ENCODE measurements around the gene TBC1D2B. TPM values are rescaled to one million over a fixed set of nuclear protein-coding genes. Genes with fewer than 3 reads are reported as not detected.
A peak's percentile ranks its signal among the peaks of the same experiment; 100 is the strongest.

TBC1D2B gene
- polyA plus RNA-seq (2013), result 16.7 and 16.9 TPM in 2 replicates

DNA sequence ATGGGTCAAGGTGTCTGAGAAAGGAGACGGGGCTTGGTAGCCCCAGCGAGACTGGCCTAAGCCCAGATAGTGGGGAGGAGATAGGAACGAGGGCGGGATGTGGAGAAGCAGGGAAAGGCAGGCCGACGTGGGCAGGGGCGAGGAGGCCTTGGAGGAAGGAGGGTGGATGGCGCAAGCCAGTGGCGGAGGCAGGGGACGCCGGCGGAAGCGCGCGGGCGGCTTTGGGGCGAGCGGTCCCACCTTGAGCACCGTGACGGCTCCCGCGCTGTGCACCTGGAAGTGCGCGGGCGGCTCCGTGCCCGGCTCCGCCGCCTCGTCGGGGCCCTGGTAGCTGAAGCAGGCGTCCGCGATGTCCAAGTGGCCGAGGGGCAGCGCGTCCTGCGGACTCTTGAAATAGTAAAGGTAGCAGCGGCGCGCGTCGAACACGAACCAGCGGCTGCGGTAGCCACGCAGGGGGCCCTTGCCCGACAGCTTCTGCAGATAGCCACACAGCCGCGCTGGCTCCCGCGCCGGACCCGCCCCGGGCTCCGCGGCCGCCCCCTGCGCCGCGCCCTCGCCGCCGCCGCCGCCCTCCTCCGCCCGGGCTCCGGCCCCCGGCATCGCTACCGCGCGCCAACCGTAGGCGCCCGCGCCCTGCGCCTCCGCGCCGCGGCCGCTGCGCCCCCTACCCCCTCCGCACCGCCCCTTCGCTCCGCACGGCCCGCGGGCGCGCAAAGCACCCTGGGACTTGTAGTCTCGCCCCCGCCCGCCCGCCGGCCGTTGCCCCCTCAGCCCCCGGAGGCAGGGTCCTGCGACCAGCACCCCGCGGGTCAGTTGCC lies at the start of gene TBC1D2B:
Gene TBC1D2B (minus strand): TSS at position 659 of the 818 bp plus-strand sequence. CDS start 59 bp downstream, at position 600.
- peaks cover 7% of the 10 kb centered on the region for H3K79me2 ChIP-seq (ENCODE audit: control insufficient read depth, insufficient read depth, low read length, poor library complexity)
- H4K12ac ChIP-seq (ENCODE audit: low read depth, low read length), result peak within 1 kb of the TSS; percentile 89
- no peaks in the 10 kb centered on the region for H3K9me3 ChIP-seq (ENCODE audit: insufficient read depth, low read depth, low read length)

GRCh38 chr15:78125267-78125666 lies 47.8 kb upstream of the TBC1D2B start:
- no peak overlapping the region for H4K8ac ChIP-seq (ENCODE audit: low read depth, low read length)
- no peak overlapping the region for H3K4me3 ChIP-seq (ENCODE audit: low read depth, low read length)
- H2BK120ac ChIP-seq (ENCODE audit: insufficient read depth, low read length, poor library complexity), result no peak overlapping the region
- H3K14ac ChIP-seq (ENCODE audit: low read length), result no peak overlapping the region
- no peak overlapping the region for H2AK5ac ChIP-seq (ENCODE audit: low read length)
- H2BK5ac ChIP-seq (ENCODE audit: low read depth, low read length, poor library complexity), result no peak overlapping the region
- no peak overlapping the region for H3K27ac ChIP-seq (ENCODE audit: low read depth, low read length)
- DNase-seq, result no peak
- no peak overlapping the region for H3K4ac ChIP-seq (ENCODE audit: low read depth, low read length)
- no peaks in the 10 kb centered on the region for H3K27me3 ChIP-seq (ENCODE audit: insufficient read depth, low read length)
- no peak overlapping the region for H4K91ac ChIP-seq (ENCODE audit: low read depth, low read length)
- H3K23ac ChIP-seq (ENCODE audit: low read length), result no peak overlapping the region
- no peak overlapping the region for H2AFZ ChIP-seq (ENCODE audit: insufficient read depth, low read length, poor library complexity)
- H3K18ac ChIP-seq (ENCODE audit: low read length), result no peak overlapping the region
- no CpG with 5 or more reads among the region's 3 CpGs for WGBS (ENCODE audit: extremely low coverage, insufficient coverage, insufficient read length)
- H3K9ac ChIP-seq (ENCODE audit: low read length), result no peak overlapping the region
- no peaks in the 10 kb centered on the region for H3K79me2 ChIP-seq (ENCODE audit: control insufficient read depth, insufficient read depth, low read length, poor library complexity)
- H2BK12ac ChIP-seq (ENCODE audit: low read length), result no peak overlapping the region
- H3K4me1 ChIP-seq (ENCODE audit: control insufficient read depth in 1 of 2, insufficient read depth in 2 of 2, low read length in 2 of 2), result peaks cover 0 to 4% of the 10 kb centered on the region in 2 experiments
- no peak overlapping the region for H3K4me2 ChIP-seq (ENCODE audit: low read length)
- H4K12ac ChIP-seq (ENCODE audit: low read depth, low read length), result no peak overlapping the region
- no peaks in the 10 kb centered on the region for H3K79me1 ChIP-seq (ENCODE audit: low read length)
- H3K9me3 ChIP-seq (ENCODE audit: insufficient read depth, low read depth, low read length), result peaks cover 2% of the 10 kb centered on the region
- H3K36me3 ChIP-seq (ENCODE audit: control insufficient read depth in 1 of 2, insufficient read depth in 2 of 2, low read length in 2 of 2), result peaks cover 0 to 2% of the 10 kb centered on the region in 2 experiments

More for the DNA sequence above, at the start of gene TBC1D2B:
- H2BK12ac ChIP-seq (ENCODE audit: low read length), result peak within 1 kb of the TSS; percentile 56
- peaks cover 8 to 17% of the 10 kb centered on the region in 2 experiments for H3K4me1 ChIP-seq (ENCODE audit: control insufficient read depth in 1 of 2, insufficient read depth in 2 of 2, low read length in 2 of 2)
- peak within 1 kb of the TSS; percentile 85 for H4K8ac ChIP-seq (ENCODE audit: low read depth, low read length)
- peak within 1 kb of the TSS; percentile 79 for H3K4me2 ChIP-seq (ENCODE audit: low read length)
- peak within 1 kb of the TSS; percentile 56 for H2BK5ac ChIP-seq (ENCODE audit: low read depth, low read length, poor library complexity)
- H3K27me3 ChIP-seq (ENCODE audit: insufficient read depth, low read length), result no peaks in the 10 kb centered on the region
- DNase-seq, result peak in 1 of 2 donors; percentile 57
- H2AFZ ChIP-seq (ENCODE audit: insufficient read depth, low read length, poor library complexity), result peak within 1 kb of the TSS; percentile 97
- H2BK120ac ChIP-seq (ENCODE audit: insufficient read depth, low read length, poor library complexity), result peak within 1 kb of the TSS; percentile 44
- H3K4ac ChIP-seq (ENCODE audit: low read depth, low read length), result peak within 1 kb of the TSS; percentile 65
- no peaks in the 10 kb centered on the region for H3K36me3 ChIP-seq (ENCODE audit: control insufficient read depth in 1 of 2, insufficient read depth in 2 of 2, low read length in 2 of 2)
- peak within 1 kb of the TSS; percentile 74 for H3K14ac ChIP-seq (ENCODE audit: low read length)
- peaks cover 13% of the 10 kb centered on the region for H3K79me1 ChIP-seq (ENCODE audit: low read length)
- peak within 1 kb of the TSS; percentile 15 for H3K27ac ChIP-seq (ENCODE audit: low read depth, low read length)
- WGBS (ENCODE audit: extremely low coverage, insufficient coverage, insufficient read length), result no CpG with 5 or more reads among the region's 104 CpGs
- H3K18ac ChIP-seq (ENCODE audit: low read length), result peak within 1 kb of the TSS; percentile 94
- H3K23ac ChIP-seq (ENCODE audit: low read length), result no peak within 1 kb of the TSS
- peak within 1 kb of the TSS; percentile 74 for H4K91ac ChIP-seq (ENCODE audit: low read depth, low read length)
- peak within 1 kb of the TSS; percentile 89 for H2AK5ac ChIP-seq (ENCODE audit: low read length)
- H3K9ac ChIP-seq (ENCODE audit: low read length), result peak within 1 kb of the TSS; percentile 16
- H3K4me3 ChIP-seq (ENCODE audit: low read depth, low read length), result peak within 1 kb of the TSS; percentile 73

DNA sequence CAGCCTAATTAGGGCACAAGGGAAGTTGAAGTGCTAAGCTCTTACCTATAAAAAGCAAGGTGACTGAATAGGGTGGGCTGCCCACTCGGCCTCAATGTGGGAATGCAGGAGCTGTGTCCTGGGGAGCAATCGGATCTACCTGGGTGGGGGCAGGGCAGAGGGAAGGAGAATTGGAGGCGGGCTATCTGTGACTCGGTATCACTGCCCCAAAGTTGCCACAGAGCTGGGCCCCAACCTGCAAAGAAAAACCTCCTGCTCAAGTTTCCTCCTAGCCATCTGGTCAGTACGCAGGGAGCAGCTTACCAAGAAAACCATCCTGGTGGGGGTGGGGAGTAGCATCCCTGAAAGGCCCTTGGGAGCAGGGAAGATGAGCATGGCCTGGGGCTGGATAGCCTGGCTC lies 43.0 kb upstream of the TBC1D2B start:
- Histone ChIP-seq H4K12ac (ENCODE audit: low read depth, low read length) (no peak overlapping the region), H3K9ac (ENCODE audit: low read length) (no peak overlapping the region), H3K27me3 (ENCODE audit: insufficient read depth, low read length) (no peaks in the 10 kb centered on the region), H3K36me3 (ENCODE audit: control insufficient read depth in 1 of 2, insufficient read depth in 2 of 2, low read length in 2 of 2) (peaks cover 0 to 2% of the 10 kb centered on the region in 2 experiments), H4K91ac (ENCODE audit: low read depth, low read length) (no peak overlapping the region), H3K4me3 (ENCODE audit: low read depth, low read length) (no peak overlapping the region), H3K79me1 (ENCODE audit: low read length) (no peaks in the 10 kb centered on the region), H2AK5ac (ENCODE audit: low read length) (no peak overlapping the region), H3K79me2 (ENCODE audit: control insufficient read depth, insufficient read depth, low read length, poor library complexity) (no peaks in the 10 kb centered on the region), H2BK5ac (ENCODE audit: low read depth, low read length, poor library complexity) (no peak overlapping the region), H3K4me2 (ENCODE audit: low read length) (no peak overlapping the region), H3K14ac (ENCODE audit: low read length) (no peak overlapping the region), H2AFZ (ENCODE audit: insufficient read depth, low read length, poor library complexity) (no peak overlapping the region), H2BK120ac (ENCODE audit: insufficient read depth, low read length, poor library complexity) (no peak overlapping the region), H3K9me3 (ENCODE audit: insufficient read depth, low read depth, low read length) (peaks cover 2% of the 10 kb centered on the region), H2BK12ac (ENCODE audit: low read length) (no peak overlapping the region), H4K8ac (ENCODE audit: low read depth, low read length) (no peak overlapping the region), H3K4me1 (ENCODE audit: control insufficient read depth in 1 of 2, insufficient read depth in 2 of 2, low read length in 2 of 2) (peaks cover 0 to 4% of the 10 kb centered on the region in 2 experiments), H3K27ac (ENCODE audit: low read depth, low read length) (no peak overlapping the region), H3K23ac (ENCODE audit: low read length) (no peak overlapping the region), H3K18ac (ENCODE audit: low read length) (no peak overlapping the region), H3K4ac (ENCODE audit: low read depth, low read length) (no peak overlapping the region)
- no peak for DNase-seq
- no CpG with 5 or more reads among the region's 5 CpGs for WGBS (ENCODE audit: extremely low coverage, insufficient coverage, insufficient read length)

DNA sequence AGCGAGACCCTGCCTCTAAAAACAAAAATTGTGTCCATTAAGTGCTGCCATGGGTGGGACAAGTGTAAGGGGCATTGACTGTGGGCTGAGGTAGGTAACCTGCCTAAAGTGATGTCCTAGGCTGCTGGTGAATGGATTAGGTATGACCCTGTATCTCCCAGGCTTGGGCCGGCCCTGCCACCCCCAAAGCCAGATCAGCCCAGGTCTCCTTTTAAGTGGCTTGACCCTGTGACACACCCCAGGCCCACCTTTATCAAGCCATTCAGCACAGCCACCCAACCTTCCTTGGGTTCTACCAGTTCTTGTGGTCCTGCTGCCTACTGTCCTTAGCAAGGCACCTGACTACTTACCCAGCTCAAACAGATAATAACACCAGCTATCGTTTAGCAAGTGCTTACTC lies 35.0 kb upstream of the TBC1D2B start:
- no peak overlapping the region for H4K91ac ChIP-seq (ENCODE audit: low read depth, low read length)
- no CpG with 5 or more reads among the region's 3 CpGs for WGBS (ENCODE audit: extremely low coverage, insufficient coverage, insufficient read length)
- no peak for DNase-seq
- H3K9me3 ChIP-seq (ENCODE audit: insufficient read depth, low read depth, low read length), result no peaks in the 10 kb centered on the region
- no peak overlapping the region for H4K12ac ChIP-seq (ENCODE audit: low read depth, low read length)
- H4K8ac ChIP-seq (ENCODE audit: low read depth, low read length), result no peak overlapping the region
- H3K14ac ChIP-seq (ENCODE audit: low read length), result no peak overlapping the region
- H3K27ac ChIP-seq (ENCODE audit: low read depth, low read length), result no peak overlapping the region
- no peak overlapping the region for H3K4me2 ChIP-seq (ENCODE audit: low read length)
- H3K23ac ChIP-seq (ENCODE audit: low read length), result no peak overlapping the region
- no peaks in the 10 kb centered on the region for H3K36me3 ChIP-seq (ENCODE audit: control insufficient read depth in 1 of 2, insufficient read depth in 2 of 2, low read length in 2 of 2)
- no peaks in the 10 kb centered on the region for H3K79me1 ChIP-seq (ENCODE audit: low read length)
- H2AFZ ChIP-seq (ENCODE audit: insufficient read depth, low read length, poor library complexity), result no peak overlapping the region
- no peak overlapping the region for H2BK120ac ChIP-seq (ENCODE audit: insufficient read depth, low read length, poor library complexity)
- H3K79me2 ChIP-seq (ENCODE audit: control insufficient read depth, insufficient read depth, low read length, poor library complexity), result no peaks in the 10 kb centered on the region
- no peak overlapping the region for H2BK5ac ChIP-seq (ENCODE audit: low read depth, low read length, poor library complexity)
- H3K9ac ChIP-seq (ENCODE audit: low read length), result no peak overlapping the region
- H3K4me1 ChIP-seq (ENCODE audit: control insufficient read depth in 1 of 2, insufficient read depth in 2 of 2, low read length in 2 of 2), result no peaks in the 10 kb centered on the region
- H2BK12ac ChIP-seq (ENCODE audit: low read length), result no peak overlapping the region
- no peak overlapping the region for H2AK5ac ChIP-seq (ENCODE audit: low read length)
- H3K27me3 ChIP-seq (ENCODE audit: insufficient read depth, low read length), result no peaks in the 10 kb centered on the region
- H3K18ac ChIP-seq (ENCODE audit: low read length), result no peak overlapping the region
- no peak overlapping the region for H3K4ac ChIP-seq (ENCODE audit: low read depth, low read length)
- no peak overlapping the region for H3K4me3 ChIP-seq (ENCODE audit: low read depth, low read length)

Data from trophoblast cell (in vitro differentiated cells and primary cell).